Activated CD4-positive, alpha-beta memory T cell treated with anti-CD3 and anti-CD28 coated beads, Interleukin-2, amount 10 ng/mL, durations not matched to agents 7 days and 5 days (primary cell): Measurements from ENCODE around the gene DHFR. TPM values are rescaled to one million over a fixed set of nuclear protein-coding genes. Genes with fewer than 3 reads are reported as not detected.
A peak's percentile ranks its signal among the peaks of the same experiment; 100 is the strongest.

Source experiments
- CTCF ChIA-PET: fragments of 350-600 bp; sonication (Branson Sonifier 250); formaldehyde crosslinking; loops from one replicate; lab custom pipeline; 2021; ENCODE audit warnings: antibody characterized with exemption, inconsistent platforms; lab: Charles Lee
- POLR2A ChIA-PET: fragments of 350-600 bp; sonication (Branson Sonifier 250); formaldehyde crosslinking; loops from one replicate; lab custom pipeline; 2021; ENCODE audit warnings: antibody characterized with exemption; lab: Charles Lee
- DNase-seq: peaks from one replicate; pipeline ENCODE4 v3.0.0-alpha.2; 2020
- H3K27ac Mint-ChIP-seq: one replicate; pipeline ENCODE4 v1.8.0; 2021; ENCODE audit warnings: mild to moderate bottlenecking, mixed read lengths
- H3K27me3 Mint-ChIP-seq: one replicate; pipeline ENCODE4 v1.8.0; 2021; ENCODE audit warnings: mixed read lengths
- H3K36me3 Mint-ChIP-seq: one replicate; pipeline ENCODE4 v1.8.0; 2021; ENCODE audit warnings: low read depth, mixed read lengths
- H3K4me1 Mint-ChIP-seq: one replicate; pipeline ENCODE4 v1.8.0; 2021; ENCODE audit warnings: mixed read lengths
- H3K4me3 Mint-ChIP-seq: one replicate; pipeline ENCODE4 v1.8.0; 2021; ENCODE audit warnings: mild to moderate bottlenecking, mixed read lengths
- H3K9me3 Mint-ChIP-seq: one replicate; pipeline ENCODE4 v1.8.0; 2021; ENCODE audit warnings: mixed read lengths
- total RNA-seq, 2 experiments: library from RNA; stranded (reverse); gene quantifications; one replicate each; pipeline ENCODE4 v1.2.3, GENCODE V29; 2021

The DHFR gene
- total RNA-seq, result 10 to 100 TPM; 62.6 to 67.2 TPM

- CTCF ChIA-PET, result interaction anchor here (1.2 kb wide), 1 partner anchor 10 kb away, joined by 3 read pairs; no protein-coding TSS in a partner anchor
- peaks cover 31% of the 10 kb centered on the region for H3K4me1 Mint-ChIP-seq
- DNase-seq, result peak; percentile 91
- peak within 1 kb of the TSS; percentile 90 for H3K4me3 Mint-ChIP-seq
- H3K27ac Mint-ChIP-seq, result peak within 1 kb of the TSS; percentile 97
- POLR2A ChIA-PET, result interaction anchor here (0.8 to 4.1 kb wide), 15 partner anchors 8 to 1669 kb away, joined by 3 to 46 read pairs (median 5); partner anchors contain the start of genes HOMER1, SERINC5, SSBP2 and ZCCHC9
- H3K27me3 Mint-ChIP-seq, result no peaks in the 10 kb centered on the region
- H3K36me3 Mint-ChIP-seq, result peaks cover 39% of the 10 kb centered on the region
- no peaks in the 10 kb centered on the region for H3K9me3 Mint-ChIP-seq
These were observed at the start of gene DHFR, which contains the start of gene MSH3 for GRCh38 chr5:80654391-80655230. TSS of gene DHFR (minus strand) at chr5:80654983. CDS start at chr5:80654489, 494 bp downstream. TSS of gene MSH3 (plus strand) at chr5:80654652. CDS start at chr5:80654728, 76 bp downstream.

GRCh38 chr5:80704221-80704620 is 49.4 kb upstream of the DHFR start:
- H3K27ac Mint-ChIP-seq, result no peak overlapping the region
- ChIA-PET CTCF (no interaction called here), POLR2A (no interaction called here)
- no peak overlapping the region for H3K4me3 Mint-ChIP-seq
- H3K4me1 Mint-ChIP-seq, result peaks cover 10% of the 10 kb centered on the region
- DNase-seq, result no peak
- H3K36me3 Mint-ChIP-seq, result peaks cover 24% of the 10 kb centered on the region
- H3K27me3 Mint-ChIP-seq, result no peaks in the 10 kb centered on the region
- H3K9me3 Mint-ChIP-seq, result no peaks in the 10 kb centered on the region

DNA sequence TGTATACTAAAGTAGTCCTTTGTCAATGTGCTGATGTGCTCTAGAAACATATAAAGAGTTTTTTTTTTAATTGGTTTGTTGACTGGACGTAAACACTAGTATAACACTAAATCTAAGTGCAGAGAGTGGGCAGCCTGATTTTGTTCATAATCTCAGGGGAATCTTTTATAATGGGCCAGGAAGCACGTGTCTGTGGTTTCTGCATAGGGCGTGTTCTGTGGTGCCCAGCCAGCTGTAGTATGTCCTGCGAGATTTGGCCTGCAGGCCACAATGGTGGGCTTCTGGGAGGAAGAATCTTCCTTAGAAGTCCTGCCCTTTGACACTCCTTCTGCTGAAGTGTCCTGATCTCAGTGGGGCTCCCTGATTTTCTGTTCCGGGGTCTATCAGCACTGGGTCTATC is 49.0 kb upstream of the DHFR start:
- H3K4me1 Mint-ChIP-seq, result peaks cover 10% of the 10 kb centered on the region
- no peak overlapping the region for H3K4me3 Mint-ChIP-seq
- peaks cover 24% of the 10 kb centered on the region for H3K36me3 Mint-ChIP-seq
- no peak for DNase-seq
- H3K9me3 Mint-ChIP-seq, result no peaks in the 10 kb centered on the region
- H3K27ac Mint-ChIP-seq, result no peak overlapping the region
- ChIA-PET POLR2A (no interaction called here), CTCF (no interaction called here)
- H3K27me3 Mint-ChIP-seq, result no peaks in the 10 kb centered on the region

GRCh38 chr5:80703291-80703690 is 48.5 kb upstream of the DHFR start:
- DNase-seq, result no peak
- ChIA-PET CTCF (interaction anchor here (1.2 kb wide), 1 partner anchor 405 kb away, joined by 3 read pairs; no protein-coding TSS in a partner anchor), POLR2A (no interaction called here)
- peaks cover 26% of the 10 kb centered on the region for H3K36me3 Mint-ChIP-seq
- no peak overlapping the region for H3K27ac Mint-ChIP-seq
- peaks cover 10% of the 10 kb centered on the region for H3K4me1 Mint-ChIP-seq
- no peaks in the 10 kb centered on the region for H3K27me3 Mint-ChIP-seq
- no peak overlapping the region for H3K4me3 Mint-ChIP-seq
- H3K9me3 Mint-ChIP-seq, result no peaks in the 10 kb centered on the region

DNA sequence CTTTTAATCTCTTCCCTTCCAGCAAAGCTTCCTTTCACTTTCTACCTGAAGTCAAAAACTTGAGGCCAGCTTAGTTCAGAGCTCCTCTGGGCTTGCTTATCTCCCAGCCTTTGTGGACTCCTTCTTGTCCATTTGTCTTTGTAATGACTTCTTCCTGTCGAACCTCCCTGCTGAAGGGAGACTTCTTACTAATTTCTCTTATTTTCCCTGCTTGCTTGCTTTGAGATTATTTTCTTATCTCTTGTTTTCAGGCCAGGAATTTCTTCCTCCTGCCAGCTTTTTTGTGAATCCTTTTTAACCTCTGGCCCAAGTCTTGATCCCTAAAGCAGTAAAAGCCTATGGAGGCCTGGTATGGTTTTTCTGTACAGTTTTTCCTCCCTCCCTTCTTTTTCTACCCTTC is 46.8 kb upstream of the DHFR start:
- ChIA-PET CTCF (interaction anchor here (0.6 kb wide), 1 partner anchor 608 kb away, joined by 5 read pairs; no protein-coding TSS in a partner anchor), POLR2A (no interaction called here)
- Mint-ChIP-seq H3K36me3 (peaks cover 25% of the 10 kb centered on the region), H3K9me3 (no peaks in the 10 kb centered on the region), H3K4me1 (peaks cover 10% of the 10 kb centered on the region), H3K27me3 (no peaks in the 10 kb centered on the region), H3K4me3 (no peak overlapping the region), H3K27ac (no peak overlapping the region)
- DNase-seq, result no peak

- CTCF ChIA-PET, result no interaction called here
- peaks cover 27% of the 10 kb centered on the region for H3K36me3 Mint-ChIP-seq
- no peak for DNase-seq
- no peak overlapping the region for H3K27ac Mint-ChIP-seq
- H3K27me3 Mint-ChIP-seq, result no peaks in the 10 kb centered on the region
- POLR2A ChIA-PET, result no interaction called here
- H3K4me1 Mint-ChIP-seq, result peaks cover 10% of the 10 kb centered on the region
- H3K9me3 Mint-ChIP-seq, result no peaks in the 10 kb centered on the region
- H3K4me3 Mint-ChIP-seq, result no peak overlapping the region
These were observed 43.6 kb upstream of the DHFR start for GRCh38 chr5:80698369-80698768.

GRCh38 chr5:80697100-80697499 is 42.3 kb upstream of the DHFR start:
- DNase-seq, result no peak
- no peaks in the 10 kb centered on the region for H3K27me3 Mint-ChIP-seq
- peaks cover 25% of the 10 kb centered on the region for H3K36me3 Mint-ChIP-seq
- CTCF ChIA-PET, result interaction anchor here (1.0 kb wide), 1 partner anchor 498 kb away, joined by 6 read pairs; no protein-coding TSS in a partner anchor
- H3K27ac Mint-ChIP-seq, result no peak overlapping the region
- no peaks in the 10 kb centered on the region for H3K9me3 Mint-ChIP-seq
- H3K4me3 Mint-ChIP-seq, result no peak overlapping the region
- H3K4me1 Mint-ChIP-seq, result peaks cover 10% of the 10 kb centered on the region
- POLR2A ChIA-PET, result no interaction called here

DNA sequence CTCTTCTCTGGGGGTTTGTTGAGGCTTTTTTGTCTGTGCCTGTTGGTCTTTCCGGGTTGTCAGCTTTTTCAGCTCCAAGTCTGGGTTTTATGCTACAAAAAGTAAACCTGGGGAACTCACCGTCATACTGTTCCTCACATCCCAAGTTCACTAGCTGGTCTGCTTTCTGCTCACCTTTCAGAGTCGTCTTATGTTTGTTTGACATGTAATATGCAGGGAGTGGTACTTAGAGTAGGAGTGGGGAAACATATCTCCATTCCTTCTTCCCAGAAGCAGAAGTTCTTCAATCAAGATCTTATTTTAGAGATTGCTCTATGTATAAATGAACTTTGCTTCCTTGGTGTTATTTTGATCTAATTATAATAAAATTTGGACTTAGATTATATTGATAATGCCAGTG is 41.7 kb upstream of the DHFR start:
- ChIA-PET POLR2A (no interaction called here), CTCF (no interaction called here)
- Mint-ChIP-seq H3K27me3 (no peaks in the 10 kb centered on the region), H3K27ac (no peak overlapping the region), H3K4me1 (peaks cover 10% of the 10 kb centered on the region), H3K9me3 (no peaks in the 10 kb centered on the region), H3K36me3 (peaks cover 20% of the 10 kb centered on the region), H3K4me3 (no peak overlapping the region)
- no peak for DNase-seq

- ChIA-PET CTCF (no interaction called here), POLR2A (no interaction called here)
- Mint-ChIP-seq H3K9me3 (no peaks in the 10 kb centered on the region), H3K4me1 (peaks cover 10% of the 10 kb centered on the region), H3K27me3 (no peaks in the 10 kb centered on the region), H3K4me3 (no peak overlapping the region), H3K36me3 (peaks cover 18% of the 10 kb centered on the region), H3K27ac (peak overlapping the region; percentile 14)
- DNase-seq, result no peak
These were observed 40.9 kb upstream of the DHFR start for GRCh38 chr5:80695666-80696065.

DNA sequence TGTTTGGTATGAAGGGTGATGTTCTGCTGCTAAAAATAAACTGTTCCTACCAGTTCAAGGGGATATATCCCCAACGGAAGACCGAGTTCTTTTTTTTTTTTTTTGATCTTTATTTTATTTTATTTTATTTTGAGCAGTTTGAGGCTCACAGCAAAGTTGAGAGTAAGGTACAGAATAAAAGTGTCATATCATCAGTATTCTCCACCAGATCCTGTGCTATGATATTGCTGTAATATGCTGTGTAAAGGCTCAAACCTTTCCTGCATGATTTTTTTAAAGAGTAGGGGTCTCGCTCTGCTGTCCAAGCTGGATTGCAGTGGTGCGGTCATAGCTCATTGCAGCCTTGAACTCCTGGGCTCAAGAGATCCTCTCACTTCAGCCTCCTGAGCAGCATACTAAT is 34.8 kb upstream of the DHFR start:
- no peaks in the 10 kb centered on the region for H3K27me3 Mint-ChIP-seq
- POLR2A ChIA-PET, result interaction anchor here (0.7 kb wide), 1 partner anchor 612 kb away, joined by 3 read pairs; no protein-coding TSS in a partner anchor
- H3K36me3 Mint-ChIP-seq, result peaks cover 15% of the 10 kb centered on the region
- DNase-seq, result no peak
- H3K4me3 Mint-ChIP-seq, result no peak overlapping the region
- CTCF ChIA-PET, result interaction anchor here (1.8 to 3.4 kb wide), 2 partner anchors 419 to 477 kb away, joined by 6 to 17 read pairs; no protein-coding TSS in a partner anchor
- peaks cover 17% of the 10 kb centered on the region for H3K4me1 Mint-ChIP-seq
- no peaks in the 10 kb centered on the region for H3K9me3 Mint-ChIP-seq
- H3K27ac Mint-ChIP-seq, result no peak overlapping the region

- H3K27ac Mint-ChIP-seq, result no peak overlapping the region
- ChIA-PET CTCF (interaction anchor here (1.8 to 3.4 kb wide), 4 partner anchors 419 to 504 kb away, joined by 6 to 17 read pairs (median 12); no protein-coding TSS in a partner anchor), POLR2A (interaction anchor here (0.7 kb wide), 1 partner anchor 613 kb away, joined by 3 read pairs; no protein-coding TSS in a partner anchor)
- no peak for DNase-seq
- H3K4me1 Mint-ChIP-seq, result peaks cover 17% of the 10 kb centered on the region
- H3K36me3 Mint-ChIP-seq, result peaks cover 23% of the 10 kb centered on the region
- H3K9me3 Mint-ChIP-seq, result no peaks in the 10 kb centered on the region
- no peak overlapping the region for H3K4me3 Mint-ChIP-seq
- H3K27me3 Mint-ChIP-seq, result no peaks in the 10 kb centered on the region
These were observed 34.1 kb upstream of the DHFR start for GRCh38 chr5:80688648-80689420.

GRCh38 chr5:80686757-80687156 is 32.0 kb upstream of the DHFR start:
- no peaks in the 10 kb centered on the region for H3K27me3 Mint-ChIP-seq
- peaks cover 17% of the 10 kb centered on the region for H3K4me1 Mint-ChIP-seq
- no peaks in the 10 kb centered on the region for H3K9me3 Mint-ChIP-seq
- DNase-seq, result no peak
- peaks cover 37% of the 10 kb centered on the region for H3K36me3 Mint-ChIP-seq
- H3K27ac Mint-ChIP-seq, result no peak overlapping the region
- ChIA-PET POLR2A (interaction anchor here (0.8 kb wide), 1 partner anchor 477 kb away, joined by 3 read pairs; no protein-coding TSS in a partner anchor), CTCF (interaction anchor here (1.3 to 3.4 kb wide), 7 partner anchors 8 to 613 kb away, joined by 3 to 17 read pairs (median 4); no protein-coding TSS in a partner anchor)
- no peak overlapping the region for H3K4me3 Mint-ChIP-seq
